Activated T-cell treated with anti-CD3 and anti-CD28 coated beads for 4 hours (primary cell): ENCODE results near the gene CALM3.
A peak's percentile ranks its signal among the peaks of the same experiment; 100 is the strongest.
"Not testable (repeated sequence)": the region's sequence is repeated elsewhere in the genome, so short reads cannot be mapped to it uniquely, and the experiment has no call there.

ENCODE experiments used
- DNase-seq: peaks from one replicate; pipeline ENCODE4 v3.0.0-alpha.2; 2020

CALM3 gene

DNA sequence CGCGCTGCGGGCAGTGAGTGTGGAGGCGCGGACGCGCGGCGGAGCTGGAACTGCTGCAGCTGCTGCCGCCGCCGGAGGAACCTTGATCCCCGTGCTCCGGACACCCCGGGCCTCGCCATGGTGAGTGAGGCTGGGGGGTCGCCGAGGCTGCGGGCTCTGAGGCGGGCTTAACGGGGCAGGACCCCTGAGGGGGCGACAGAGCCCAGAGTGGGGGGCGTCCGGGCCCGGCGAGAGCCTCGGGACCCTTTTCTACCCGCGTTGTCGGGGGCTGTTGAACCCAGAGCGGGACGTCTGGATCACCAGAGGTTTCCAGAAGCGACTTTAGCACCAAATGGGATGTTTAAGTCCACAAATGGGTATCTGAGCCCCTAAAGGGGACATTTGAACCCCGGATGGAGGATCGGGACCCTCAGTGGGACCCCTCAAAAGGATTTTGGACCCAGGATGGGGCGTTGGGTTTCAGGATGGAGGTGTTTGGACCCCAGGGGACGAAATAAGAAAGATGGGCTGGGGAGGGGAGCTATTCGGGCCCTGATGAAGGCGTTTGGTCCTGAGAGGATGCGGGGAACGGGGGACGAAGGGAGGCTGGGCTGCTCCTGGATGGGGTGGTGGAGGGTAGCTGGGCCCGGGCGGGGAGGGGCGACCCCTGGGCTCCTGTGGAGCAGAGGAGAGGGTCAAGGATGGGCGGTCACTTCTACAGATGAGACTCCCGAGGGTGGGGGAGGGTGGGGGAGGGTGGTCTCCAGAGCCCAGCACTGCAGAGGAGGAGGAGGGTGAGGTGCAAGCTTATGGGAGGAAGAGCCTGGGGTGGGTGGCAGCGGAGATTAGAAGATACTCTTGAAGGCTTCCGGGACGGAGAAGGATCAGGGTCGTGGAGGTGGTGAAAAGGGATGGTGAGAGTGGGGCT, at the start of gene CALM3:
Gene CALM3, plus strand, starts transcription at position 13 of the 907 bp plus-strand sequence. Its CDS starts 105 bp downstream, at position 118.
- no peak for DNase-seq

DNA sequence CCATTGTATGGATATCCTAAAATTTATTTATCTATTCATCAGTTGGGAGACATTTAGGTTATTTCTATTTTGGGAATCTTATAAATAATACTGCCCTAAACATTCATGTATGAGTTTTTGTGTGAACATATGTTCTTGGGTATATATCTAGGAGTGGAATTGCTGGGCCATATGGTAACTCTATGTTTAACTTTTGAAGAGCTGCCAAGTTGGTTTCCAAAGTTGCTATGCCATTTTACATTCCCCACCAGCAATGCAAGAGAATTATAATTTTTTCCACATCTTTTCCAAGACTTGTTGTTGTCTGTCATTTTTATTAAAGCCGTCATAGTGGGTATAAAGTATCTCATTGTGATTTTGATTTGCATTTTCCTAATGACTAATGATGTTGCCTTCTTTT, 48.2 kb upstream of the CALM3 start:
- DNase-seq = no peak

DNA sequence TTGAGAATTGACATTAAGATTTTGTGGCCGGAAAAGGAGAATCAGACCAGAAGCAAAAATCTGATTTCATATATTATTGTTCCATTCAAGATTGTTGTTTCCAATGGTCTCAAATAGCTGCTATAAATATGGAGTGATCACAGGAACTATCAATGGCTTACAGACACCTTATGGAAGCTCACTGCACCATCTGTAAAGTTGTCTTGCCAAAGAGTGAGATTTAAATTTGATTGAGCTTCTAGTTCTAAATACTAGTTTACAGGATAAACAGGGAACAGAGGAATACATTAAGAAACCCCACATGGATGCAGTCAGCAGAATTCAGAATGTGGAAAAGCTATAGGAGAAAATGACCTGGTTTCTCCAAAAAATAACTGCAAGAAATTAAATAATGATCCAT, 47.0 kb upstream of the CALM3 start:
- DNase-seq = no peak

DNA sequence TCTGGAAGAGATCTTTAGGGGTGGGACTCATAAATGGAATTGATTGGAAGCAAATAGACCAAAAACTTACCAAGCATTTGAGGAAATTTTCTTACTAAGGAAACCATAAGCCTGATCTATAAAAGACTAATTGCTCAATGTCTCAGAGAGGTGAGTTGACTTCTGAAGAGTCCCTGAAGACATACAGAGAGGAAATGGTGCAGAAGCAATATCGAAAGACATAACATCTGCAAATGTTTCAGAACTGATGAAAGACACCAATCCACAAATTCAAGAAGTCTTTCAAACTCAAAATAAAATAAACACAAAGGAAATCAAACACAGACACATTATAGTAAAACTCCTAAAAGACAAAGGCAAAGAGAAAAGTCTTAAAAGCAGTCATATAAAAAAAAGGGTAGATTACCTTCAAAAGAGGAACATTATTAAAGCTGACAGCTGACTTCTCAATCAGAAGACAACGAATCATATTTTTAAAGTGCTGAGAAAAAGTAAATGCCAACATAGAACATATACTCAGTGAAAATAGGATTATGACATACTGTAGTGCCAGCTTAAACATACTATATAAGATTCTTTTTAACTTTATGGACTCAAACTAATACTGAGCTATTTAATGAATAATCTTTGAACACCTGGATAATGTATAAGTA, 45.4 kb upstream of the CALM3 start:
- DNase-seq = no peak

DNA sequence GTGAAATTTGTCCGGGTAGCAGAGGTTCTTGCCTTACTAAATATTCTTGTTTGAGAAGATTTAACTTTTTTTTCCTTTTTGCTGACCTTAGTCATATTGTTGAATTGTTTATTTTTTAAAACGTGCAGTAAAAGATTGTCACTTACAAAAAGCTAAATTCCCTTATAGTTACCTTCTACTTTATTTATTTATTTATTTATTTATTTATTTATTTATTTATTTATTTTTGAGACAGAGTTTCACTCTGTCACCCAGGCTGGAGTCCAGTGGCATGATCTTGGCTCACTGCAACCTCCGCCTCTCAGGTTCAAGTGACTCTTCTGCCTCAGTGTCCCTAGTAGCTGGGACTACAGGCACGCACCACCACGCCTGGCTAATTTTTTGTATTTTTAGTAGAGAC, 44.7 kb upstream of the CALM3 start:
- DNase-seq = not testable (repeated sequence)

DNA sequence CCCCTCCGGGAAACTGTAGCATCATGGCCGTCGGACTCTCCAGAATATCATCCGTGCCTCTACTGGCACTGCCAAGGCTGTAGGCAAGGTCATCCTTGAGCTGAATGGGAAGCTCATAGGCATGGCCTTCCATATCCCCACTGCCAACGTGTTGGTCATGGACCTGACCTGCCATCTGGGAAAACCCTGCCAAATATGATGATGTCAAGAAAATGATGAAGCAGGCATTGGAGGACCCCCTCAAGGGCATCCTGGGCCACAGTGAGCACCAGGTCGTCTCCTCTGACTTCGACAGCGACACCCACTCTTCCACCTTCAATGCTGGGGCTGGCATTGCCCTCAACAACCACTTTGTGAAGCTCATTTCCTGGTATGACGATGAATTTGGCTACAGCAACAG, 41.9 kb upstream of the CALM3 start:
- no peak for DNase-seq

DNA sequence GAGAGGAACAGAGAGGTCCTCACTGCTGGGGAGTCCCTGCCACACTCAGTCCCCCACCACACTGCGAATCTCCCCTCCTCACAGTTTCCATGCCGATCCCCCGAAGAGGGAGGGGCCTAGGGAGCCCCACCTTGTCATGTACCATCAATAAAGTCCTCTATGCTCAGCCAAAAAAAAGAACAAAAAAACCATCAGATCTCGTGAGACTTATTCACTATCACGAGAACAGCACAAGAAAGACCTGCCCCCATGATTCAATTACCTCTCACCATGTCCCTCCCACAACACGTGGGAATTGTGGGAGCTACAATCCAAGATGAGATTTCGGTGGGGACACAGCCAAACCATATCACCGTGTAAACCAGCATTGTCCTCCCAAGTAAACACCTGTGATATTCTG, 41.5 kb upstream of the CALM3 start:
- not testable (repeated sequence) for DNase-seq

DNA sequence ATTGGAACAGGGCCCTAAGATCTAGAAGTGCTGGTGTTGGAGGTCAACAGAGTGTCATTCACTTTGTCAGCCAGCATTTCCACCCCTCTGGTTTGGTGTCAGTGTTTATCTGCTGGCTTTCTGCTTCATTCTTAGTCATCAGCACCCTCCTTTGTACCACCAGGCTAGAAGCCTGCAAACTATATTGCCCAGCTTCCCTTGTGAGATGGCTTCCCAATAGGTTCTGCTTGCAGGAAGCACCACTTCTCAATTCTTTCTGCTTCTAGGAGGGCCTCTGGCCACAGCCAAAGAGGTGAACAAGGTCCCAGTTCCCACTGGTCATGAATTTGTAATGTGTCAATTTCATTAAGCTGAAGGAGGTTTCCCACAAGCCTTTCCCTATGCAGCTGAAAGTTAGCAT, 36.4 kb upstream of the CALM3 start:
- DNase-seq = no peak

DNA sequence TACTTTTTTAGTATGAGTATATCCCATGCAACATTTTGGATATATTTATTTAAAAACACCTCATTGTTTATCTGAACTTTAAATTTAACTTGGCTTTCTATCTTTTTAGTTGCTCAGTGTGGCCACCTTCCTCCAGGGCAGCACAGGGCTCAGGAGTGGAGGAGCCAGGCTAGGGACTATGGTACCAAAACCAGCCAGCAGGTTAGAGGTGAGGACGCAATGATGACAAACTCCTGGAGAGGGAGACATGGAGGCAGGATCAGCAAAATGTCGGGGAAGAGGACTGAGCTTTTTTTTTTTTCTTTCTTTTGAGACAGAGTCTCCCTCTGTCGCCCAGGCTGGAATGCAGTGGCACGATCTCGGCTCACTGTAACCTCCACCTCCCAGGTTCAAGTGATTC, 29.6 kb upstream of the CALM3 start:
- no peak for DNase-seq

DNA sequence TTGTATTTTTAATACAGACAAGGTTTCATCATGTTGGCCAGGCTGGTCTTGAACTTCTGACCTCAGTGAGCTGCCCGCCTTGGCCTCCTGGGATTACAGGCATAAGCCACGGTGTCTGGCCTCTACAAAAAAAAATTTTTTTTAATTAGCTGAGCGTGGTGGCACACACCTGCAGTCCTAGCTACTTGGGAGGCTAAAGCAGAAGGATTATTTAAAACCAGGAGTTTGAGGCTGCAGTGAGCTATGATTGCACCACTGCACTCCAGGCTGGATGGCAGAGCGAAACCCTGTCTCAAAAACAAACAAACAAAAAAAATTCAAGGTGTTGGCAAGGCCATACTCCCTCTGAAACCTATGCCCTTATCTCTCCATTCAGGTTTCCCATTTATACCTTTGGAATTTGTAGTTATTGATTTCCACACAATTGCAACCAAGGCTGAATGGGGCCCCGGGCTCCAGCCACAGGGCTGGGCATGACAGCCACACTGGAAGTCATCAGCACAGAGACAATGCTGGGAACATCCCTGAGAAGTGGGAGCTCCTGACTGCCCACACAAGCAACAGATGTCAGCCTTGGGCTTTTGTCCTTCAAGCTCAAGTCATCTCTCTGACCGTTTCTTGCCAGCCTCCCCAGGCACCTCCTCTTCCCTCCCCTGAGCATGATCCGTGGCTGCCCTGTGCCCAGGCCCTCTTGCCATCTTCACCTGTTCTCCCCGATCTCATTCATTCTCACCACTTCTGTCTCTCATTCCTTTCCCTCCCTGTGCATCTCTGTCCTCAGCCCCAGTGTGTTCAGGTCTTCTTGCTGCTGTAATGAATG, 27.2 kb upstream of the CALM3 start:
- DNase-seq = no peak

DNA sequence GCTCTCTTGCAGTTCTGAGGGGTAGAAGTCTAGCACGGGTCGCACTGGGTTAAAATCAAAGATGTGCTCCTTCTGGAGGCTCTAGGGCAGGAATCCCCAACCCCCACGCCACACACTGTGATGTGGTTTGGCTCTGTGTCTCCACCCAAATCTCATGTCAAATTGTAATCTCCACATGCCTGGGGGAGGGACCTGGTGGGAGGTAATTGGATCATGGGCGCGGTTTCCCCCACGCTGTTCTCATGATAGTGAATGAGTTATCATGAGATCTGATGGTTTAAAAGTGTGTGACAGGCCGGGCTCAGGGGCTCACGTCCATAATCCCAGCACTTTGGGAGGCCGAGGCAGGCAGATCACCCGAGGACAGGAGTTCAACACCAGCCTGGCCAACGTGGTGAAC, 26.6 kb upstream of the CALM3 start:
- DNase-seq = peak; percentile 7

DNA sequence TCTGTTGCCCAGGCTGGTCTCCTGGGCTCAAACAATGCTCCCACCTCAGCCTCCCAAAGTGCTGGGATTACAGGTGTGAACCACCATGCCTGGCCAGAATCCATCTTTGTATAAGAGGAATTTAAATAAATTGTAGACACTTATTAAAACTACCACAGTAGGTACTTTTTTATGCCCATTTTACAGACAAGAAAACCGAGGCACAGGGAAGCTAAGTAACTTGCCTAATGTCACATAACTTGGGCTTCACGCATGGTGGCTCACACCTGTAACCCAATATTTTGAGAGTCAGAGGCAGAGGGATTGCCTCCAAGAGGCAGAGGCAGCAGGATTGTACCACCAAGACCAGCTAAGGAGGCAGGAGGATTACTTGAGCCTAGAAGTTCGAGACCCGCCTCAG, 22.7 kb upstream of the CALM3 start:
- DNase-seq = no peak

DNA sequence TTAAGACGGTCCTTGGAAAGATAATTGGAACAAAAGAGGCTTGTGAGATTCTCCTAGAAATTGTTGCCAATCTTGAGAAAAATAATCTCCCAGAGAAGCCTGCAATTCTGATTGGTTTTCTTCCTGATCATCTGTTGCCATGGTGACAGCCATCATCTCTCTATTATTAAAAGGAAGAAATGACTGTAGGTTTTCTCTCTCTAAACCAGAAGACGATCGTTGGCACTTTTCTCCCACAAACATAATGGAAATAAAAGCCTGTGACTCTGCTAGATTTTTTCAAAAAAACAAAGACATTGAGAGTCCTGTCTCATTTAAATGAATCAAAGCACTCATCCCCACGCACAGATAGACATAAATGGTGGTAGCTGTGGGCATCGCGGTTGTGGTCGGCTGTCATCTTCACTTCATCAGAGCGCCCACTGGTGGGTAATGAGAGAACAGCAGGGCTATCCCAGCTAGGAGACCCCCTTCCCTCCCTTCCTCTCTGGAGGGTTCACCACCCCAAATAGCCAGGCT, 21.7 kb upstream of the CALM3 start:
- no peak for DNase-seq

DNA sequence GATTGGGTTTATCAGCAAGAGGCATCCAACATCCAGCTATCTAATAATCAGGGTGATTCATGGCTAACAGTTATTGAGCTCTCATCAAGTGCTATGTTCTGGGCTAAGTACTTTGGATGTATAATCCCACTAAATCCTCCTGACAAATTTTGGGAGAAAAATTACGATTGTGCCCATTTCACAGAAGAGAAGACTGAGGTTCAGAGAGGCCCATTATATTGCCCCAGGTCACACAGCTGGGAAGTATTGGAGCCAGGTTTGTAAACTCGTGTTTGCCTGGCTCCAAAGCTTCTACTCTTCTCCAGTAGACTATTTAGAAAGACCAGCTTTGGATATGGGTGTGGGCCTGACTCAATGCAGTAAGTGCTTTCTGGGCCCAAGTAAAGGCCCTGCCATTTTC, 20.9 kb upstream of the CALM3 start:
- DNase-seq = no peak

DNA sequence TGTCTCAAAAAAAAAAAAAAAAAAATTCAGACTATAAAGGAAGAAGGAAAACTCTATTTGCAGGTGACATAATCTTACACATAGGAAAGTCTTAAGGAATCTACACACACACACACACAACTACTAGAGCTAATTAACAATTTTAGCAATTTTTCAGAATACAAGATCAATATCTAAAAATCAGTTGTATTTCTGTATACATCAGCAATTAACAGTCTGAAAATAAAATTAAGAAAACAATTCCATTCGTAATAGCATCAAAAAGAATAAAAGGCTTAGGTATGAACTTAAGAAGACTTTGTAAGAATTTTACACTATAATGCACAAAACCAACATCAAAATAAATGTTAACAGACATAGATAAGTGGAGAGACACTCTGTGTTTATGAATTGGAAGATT, 15.6 kb upstream of the CALM3 start:
- DNase-seq = no peak

DNA sequence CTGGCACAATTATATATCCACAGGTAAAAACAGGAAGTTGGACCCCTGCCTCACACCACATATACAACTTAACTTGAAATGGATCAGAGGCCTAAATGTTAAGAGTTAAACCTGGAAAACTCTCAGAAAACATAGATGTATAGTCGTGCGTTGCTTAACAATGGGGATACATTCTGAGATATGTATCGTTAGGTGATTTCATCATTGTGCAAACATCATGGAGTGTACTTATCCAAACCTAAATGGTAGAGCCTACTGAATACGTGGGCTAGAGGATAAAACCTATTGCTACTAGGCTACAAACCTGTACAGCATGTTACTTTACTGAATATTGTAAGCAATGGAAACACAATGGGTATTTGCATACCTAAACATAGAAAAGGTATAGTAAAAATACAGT, 14.8 kb upstream of the CALM3 start:
- no peak for DNase-seq

DNA sequence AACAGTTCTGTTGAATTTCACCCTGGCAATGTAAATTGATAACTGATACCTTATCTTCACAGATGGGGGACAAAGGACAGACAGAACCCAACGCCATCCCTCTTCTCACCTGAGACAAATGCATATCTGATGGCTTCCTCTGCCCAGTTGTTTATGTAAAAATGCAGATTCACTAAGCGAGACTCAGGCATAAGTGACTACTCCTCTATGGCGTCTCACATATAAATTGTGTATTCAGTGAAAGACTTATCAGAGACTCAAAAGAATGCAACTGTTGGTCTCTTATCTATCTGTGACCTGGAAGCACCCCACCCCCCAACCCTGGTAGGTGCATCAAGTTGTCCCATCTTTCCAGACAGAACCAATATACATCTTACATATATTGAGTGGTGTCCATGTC, 13.3 kb upstream of the CALM3 start:
- no peak for DNase-seq

DNA sequence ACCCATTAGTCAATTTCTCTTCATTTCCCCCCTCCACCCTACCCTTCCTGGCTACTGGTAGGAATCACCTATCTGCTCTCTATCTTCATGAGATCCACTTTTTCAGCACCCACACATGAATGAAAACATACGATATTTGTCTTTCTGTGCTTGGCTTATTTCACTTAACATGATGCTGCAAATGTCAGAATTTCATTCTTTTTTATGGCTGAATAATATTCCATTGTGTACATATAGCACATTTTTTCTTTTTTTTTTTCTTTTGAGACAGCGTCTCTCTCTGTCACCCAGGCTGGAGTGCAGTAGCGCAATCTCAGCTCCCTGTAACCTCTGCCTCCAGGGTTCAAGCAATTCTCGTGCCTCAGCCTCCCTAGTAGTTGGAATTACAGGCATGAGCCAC, 9.9 kb upstream of the CALM3 start:
- DNase-seq = no peak

DNA sequence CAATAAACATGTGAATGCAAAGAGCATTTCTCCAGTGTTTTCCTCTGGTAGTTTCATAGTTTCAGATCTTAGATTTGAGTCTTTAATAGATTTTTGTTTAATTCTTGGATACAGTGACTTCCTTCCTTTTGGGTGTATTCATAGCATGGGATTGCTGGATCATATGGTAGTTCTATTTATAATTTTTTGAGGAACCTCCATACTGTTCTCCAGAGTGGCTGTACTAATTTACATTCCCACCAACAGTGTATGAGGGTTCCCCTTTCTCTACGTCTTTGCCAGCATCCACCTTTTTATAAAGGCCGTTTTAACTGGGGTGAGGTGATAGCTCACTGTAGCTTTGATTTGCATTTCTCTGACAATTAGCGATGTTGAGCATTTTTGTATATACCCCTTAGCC, 9.3 kb upstream of the CALM3 start:
- no peak for DNase-seq

DNA sequence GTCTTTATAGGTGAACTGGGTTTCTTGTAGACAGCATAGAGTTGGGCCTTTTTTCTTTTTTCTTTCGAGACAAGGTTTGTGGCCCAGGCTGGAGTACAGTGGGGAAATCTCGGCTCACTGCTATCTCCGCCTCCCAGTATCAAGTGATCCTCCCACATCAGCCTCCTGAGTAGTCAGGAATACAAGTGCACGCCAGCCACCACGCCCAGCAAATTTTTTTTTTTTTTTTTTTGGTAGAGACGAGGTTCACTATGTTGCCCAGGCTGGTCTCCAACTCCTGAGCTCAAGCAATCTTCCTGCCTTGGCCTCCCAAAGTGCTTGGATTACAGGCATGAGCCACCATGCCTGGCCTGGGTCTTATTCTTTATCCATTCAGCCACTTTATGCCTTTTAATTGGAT, 5.1 kb upstream of the CALM3 start:
- no peak for DNase-seq

DNA sequence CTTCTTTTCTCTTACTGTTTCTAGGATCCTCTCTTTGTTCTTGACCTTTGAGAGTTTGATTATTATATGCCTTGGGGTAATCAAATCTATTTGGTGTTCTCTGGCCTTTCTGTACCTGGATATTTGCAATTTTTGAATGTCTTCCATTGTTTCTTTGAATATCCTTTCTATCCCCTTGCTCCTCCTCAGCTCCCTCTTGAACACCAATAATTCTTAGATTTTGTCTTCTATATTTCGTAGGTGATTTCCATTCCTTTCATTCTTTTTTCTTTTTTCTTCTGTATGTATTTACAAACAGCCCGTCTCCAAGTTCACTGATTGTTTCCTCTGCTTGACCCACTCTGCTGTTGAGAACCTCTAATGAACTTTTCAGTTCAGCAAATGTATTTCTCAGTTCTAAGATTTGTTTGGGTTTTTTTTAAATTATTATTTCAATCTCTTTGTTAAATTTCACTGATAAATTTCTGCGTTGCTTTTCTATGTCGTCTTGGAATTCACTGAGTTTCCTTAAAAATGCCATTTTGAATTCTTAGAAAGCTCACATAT, 2.7 kb upstream of the CALM3 start:
- DNase-seq = no peak

DNA sequence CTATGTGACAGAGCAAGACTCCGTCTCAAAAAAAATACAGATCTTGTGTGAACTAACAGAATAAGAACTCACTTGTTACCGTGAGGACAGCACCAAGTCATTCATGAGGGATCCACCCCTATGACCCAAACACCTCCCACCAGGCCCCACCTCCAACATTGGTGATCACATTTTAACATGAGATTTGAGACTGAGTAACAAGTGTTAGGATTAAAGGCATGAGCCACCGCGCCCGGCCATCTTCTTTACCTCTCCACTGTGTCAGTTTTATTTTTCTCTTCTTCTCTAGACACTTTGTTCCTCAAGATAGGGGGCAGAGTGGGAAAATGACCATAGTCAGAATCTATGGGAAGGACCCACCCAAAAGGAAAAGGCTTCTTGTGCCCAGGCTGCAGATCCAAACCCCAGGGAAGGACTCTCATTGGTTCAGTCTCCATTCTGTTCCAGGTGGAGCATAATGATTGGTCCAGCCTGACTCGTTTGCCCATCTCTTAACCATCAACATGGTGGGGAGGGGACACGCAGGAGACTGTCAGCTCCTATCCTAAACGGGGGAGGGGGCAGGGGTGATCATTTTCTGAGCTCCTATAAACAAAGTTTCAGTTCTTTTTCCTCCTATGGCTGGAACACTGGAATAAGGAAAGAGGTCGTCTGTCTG, 1.3 kb upstream of the CALM3 start:
- no peak for DNase-seq
